ENCODE data around the gene MYO5A.

Gene MYO5A

DNA sequence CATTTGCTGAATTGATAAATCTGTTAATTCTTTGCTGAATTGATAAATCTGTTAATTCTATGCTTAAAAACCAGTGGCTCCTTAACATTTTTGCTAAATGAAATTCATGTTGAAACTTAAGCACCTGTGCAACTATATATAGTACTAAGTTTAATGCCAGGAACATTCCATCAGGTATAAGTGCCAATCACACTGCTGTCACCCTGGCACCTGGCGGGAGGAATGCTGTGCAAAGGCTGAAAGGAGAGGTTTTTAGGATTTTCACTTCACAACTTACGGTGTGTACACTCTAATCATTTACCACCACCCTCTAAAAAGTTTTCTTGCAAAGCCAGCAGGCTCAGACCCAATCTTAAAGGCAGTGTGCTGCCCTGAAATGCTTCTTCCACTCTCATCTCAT, 199.5 kb downstream of the MYO5A start:
- no peak for DNase-seq (ENCODE audit: low read depth)

DNA sequence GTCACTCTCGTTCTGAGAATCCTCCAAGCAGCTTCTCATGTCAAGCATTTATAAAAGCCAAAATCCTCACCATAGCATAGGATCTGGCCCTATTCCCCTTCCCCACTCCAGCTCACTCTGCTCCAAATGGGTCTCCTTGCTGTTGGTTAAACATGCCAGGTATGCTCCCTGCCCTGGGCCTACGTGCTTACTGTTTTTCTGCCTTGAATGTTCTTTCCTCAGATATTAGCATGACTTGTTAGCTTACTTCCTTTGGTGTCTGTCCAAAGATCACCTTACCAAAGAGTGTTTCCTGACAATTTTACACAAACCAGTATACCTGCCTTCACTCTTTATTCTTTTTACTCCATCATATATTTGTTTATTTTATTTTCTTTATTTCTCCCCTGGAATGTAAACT, 200.0 kb downstream of the MYO5A start:
- DNase-seq (ENCODE audit: low read depth): no peak

DNA sequence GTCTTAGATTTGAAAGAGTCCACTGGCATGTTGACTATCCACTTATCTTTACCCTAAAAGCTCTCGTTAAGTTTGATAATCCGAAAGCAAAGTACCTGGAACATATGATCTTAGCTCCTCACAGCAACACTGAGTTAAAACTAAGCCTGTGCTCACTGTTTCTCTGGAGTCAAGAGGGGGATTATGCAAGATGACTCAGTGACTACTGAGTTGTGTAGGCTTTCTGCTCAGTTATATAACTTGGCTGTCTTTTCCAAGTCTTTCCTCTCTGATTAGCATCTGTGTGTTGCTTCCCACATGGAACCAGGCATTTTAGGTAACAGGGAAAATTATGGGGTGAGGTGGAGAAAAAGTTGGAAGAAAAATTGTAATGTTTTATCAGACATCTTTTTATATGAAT, 201.9 kb downstream of the MYO5A start:
- DNase-seq (ENCODE audit: low read depth): no peak

DNA sequence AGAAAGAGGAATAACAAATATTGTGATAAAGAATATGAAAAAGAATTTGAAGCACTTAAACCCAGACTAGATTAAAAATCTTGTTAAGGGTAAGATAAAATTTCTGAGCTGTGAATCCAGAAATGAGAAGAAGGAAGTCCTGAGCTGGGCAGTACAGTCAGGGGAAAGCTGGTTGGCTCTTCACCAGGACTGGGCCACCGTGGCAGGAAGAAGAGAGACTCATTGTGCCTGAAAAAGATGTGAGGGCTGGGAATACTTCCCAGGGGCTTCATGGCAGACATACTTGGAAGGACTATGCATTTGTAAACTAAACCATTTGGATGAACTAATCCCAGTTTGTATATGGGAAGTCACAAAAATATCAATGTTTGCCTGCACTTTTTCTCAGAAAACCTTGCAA, 204.6 kb downstream of the MYO5A start:
- DNase-seq (ENCODE audit: low read depth): no peak

DNA sequence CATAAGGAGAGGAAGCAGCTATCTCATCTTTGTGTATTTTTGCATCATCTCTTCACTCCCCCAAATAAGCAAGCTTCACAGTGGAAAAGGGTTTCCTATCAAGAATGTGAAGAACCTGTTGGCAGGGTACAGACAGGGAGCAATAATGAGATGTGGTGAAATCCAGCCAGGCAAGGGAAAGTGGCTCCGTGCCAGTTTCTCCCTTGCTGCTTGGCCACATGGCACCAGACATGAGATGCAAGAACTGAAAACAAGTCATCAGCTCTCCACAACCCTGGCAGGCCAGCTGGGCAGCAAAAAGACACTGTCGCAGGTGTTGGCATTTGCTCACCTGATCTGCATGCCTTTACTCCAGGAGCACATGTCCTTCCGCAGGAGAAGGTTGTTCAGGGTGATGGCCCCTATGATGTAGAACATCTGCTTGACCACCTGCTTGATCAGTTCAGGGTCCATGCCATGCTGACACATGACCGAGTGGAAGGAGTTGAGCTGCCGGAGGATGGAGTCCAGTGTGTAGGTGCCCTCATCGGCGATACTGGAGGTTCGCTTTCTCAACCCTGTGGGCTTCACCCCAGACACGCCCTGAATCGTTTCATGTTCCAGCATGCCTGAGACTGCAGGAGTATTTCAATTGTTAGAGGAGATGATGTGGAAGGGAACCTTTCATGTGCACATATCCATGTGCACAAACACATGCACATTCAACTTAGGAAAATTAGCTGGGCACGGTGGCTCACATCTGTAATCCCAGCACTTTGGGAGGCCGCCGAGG, 209.8 kb downstream of the MYO5A start:
- no peak for DNase-seq (ENCODE audit: low read depth)

DNA sequence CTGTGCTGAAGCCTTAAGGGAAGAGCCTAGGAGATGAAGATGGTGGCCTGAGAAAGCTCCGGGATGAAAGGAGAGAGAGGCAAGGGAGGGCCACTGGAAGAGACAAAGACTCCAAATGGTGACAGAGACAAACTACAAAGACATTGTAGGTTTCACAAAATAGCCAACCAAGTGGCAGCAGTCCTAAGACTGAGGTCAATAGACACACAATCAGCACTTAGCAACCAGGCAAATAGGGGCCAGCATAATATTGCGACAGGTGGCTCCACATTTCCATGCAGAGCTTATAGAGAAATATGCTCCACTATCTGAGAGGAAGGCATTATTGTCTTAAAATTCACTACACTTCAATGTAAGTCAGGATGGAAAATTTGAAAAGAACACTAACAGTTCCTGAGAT, 211.0 kb downstream of the MYO5A start:
- no peak for DNase-seq (ENCODE audit: low read depth)

DNA sequence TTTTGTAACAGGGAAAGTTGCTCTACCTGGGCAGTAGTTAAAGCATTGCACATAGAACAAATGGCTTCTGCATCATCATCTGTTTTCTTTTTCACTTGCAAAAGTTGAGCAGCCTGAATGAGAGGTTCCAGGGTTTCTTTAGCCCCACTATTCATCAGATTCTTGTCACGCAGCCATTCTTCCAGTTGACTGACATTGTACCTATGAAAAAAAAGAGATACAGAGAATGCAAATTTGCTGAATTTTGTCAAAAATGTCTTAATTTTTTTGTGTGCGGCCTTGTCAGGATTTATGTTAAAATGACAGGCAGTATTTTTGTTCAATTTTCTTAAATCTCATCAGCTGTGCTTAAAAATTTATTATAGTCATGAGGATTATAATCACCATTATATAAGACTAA, 211.7 kb downstream of the MYO5A start:
- no peak for DNase-seq (ENCODE audit: low read depth)

DNA sequence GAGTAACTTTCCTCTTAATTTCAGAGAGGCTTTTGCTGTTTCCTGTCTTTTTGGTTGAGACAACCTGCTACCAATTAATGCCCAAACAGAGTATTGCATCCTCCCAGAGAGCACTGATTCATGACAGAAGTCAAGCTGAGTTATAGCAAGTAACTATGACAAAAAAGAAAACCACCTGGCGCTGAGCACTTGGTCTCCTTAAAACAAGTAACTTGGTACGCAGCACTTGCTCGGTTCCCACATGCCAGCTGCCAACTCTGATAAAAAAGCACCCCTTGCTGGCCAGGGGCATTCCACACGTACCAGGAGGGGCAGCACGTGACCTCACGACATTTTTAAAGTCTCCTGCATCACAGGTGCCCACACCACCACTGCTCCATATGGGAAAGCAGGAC, 219.5 kb downstream of the MYO5A start:
- no peak for DNase-seq (ENCODE audit: low read depth)

DNA sequence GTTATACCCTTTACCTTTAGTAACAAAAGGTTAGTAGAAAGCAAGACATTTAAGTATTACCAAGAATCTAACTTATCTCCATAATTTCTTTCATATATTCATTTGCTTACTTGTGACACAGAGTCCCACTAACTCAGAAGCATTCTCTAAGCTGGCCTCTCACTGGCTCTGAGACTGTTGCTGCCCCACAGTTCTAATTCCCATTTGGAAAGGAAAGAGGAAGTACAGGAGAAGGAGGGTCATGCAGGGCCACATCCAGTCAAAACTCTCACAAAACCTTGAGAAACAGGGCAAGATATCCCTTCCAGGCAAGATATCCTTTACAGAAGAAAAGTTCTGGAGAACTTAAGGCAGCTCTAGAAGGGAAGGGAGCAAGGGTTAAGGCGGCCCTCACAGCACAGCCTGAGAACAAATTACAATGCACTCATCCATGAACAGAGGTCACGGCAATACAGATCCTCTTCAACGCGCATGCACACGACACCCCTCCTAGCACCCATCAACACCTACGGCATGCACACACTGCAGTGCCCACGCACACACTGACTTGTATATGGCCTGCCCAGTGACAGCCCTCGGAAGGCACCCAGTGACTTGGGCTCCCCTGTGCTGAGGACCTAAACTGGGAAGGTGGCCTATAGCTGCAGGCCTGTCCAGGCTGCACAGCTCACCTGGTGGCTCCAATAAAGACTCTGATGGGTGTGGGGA, 220.1 kb downstream of the MYO5A start:
- no peak for DNase-seq (ENCODE audit: low read depth)

DNA sequence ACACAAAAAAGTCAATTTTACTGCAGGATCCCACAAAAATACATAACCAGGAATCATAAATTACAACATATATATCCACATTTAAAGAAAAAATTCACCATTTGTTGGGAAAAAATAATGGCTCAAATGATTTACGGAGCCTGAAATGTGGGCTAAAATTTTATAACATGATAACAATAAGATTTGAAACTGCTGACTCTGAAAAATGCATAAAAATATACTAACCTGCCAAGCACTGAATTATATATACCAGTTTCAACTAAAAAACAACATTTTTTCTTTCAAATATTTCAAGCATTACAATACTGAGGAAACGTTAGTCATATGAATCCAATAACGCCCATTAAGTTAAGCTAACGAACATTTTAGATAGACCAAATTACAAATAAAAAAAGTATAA, 220.8 kb downstream of the MYO5A start:
- no peak for DNase-seq (ENCODE audit: low read depth)

DNA sequence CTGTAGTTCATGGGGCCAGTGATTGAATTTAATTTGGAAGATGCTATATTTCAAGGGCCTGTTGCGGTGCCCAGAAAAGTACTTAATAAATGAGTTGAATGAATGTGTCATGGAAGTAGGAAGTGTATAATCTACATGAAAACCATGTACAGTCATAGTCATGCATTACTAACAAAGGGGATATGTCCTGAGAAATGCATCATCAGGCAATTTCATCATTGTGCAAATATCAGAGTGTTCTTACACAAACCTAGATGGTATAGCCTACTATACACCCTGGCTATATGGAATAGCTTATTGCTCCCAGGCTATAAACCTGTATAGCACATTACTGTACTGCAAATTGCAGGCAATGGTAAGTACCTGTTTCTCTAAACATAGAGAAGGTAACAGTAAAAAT, 222.4 kb downstream of the MYO5A start:
- no peak for DNase-seq (ENCODE audit: low read depth)

DNA sequence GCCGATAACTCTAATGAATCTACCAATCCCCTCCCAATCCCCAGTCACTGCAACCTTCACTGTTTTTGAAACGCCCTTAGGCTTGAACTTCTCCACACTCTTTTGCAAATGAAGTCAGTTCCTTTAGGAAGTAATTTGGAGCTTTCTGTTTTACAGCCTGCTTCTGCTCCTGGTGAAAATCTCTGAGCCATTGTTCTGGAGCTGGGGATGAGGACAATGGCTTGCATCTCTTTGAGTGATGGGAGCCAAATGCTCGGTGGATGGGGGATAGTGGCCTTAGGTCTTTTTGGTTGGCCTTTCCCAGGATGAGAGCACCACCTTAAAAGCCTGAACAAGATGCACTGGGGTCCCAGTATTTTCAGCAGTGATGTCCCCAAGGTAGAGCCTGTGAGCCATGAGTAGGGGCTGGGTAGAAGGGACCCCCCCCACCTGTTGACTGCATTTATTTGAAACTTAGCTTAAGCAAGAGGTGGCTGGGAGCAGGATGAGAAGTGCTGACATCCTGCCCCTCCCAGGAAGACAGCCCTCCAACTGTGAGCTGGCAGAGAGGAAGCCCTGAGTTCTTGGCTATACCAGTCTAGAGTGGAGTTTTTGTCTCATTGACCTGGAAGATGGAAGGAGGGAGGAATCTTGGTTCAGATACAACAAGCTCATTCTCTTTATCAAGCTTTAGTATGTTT, 225.4 kb downstream of the MYO5A start:
- no peak for DNase-seq (ENCODE audit: low read depth)

DNA sequence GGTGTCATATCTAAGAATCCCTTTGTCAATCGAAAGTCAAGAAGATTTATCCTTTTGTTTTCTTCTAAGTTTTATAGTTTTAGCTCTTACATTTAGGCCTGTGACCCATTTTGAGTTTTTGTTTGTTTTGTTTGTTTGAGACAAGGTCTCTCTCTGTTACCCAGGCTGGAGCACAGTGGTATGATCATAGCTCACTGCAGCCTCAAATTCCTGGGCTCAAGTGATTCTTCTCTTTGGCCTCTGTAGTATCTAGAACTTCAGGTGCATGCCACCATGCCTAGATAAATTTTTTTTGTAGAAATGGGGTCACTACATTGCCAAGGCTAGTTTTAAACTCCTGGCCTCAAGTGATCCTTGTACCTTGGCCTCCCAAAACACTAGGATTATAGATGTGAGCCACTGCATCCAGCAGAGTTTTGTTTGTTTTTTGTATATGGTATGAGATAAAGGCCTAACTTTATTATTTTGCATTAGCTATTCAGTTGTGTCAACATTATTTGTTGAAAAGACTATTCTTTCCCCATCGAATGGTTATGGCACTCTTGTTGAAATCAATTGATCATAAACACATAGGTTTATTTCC, 227.3 kb downstream of the MYO5A start:
- DNase-seq (ENCODE audit: low read depth): no peak

DNA sequence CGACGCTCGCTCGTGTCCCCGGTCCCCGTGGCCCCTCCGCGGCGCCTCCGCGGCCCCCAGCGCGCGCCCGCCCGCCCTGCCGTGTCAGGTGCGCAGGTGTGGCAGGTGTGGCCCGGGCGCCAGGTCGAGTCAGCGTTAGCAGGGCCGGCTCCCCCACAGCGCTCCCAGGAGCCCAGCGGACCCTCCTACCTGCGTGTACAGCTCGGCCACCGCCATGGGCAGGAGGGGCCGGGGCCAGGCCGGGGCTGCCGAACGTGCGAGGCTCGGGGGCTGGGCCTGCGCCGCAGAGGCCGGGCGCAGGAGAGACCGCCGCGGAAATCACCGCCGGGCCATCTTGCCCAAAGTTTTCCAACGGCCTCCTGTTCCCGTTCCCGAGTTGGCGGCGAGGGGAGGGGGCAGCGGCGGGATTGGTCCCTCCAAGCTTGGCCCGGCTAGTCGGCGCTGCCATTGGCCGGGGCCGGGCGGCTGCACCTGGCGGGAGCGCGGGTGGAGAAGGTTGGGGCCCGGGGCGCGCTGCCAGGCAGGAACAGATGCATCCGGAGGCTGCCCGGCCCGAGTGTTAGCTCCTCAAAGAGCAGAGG, 233.2 kb downstream of the MYO5A start, which contains the start of gene MYO5C:
Gene MYO5C (minus strand): TSS at position 384 of the 581 bp plus-strand sequence. CDS start 168 bp downstream, at position 216.
- no peak for DNase-seq (ENCODE audit: low read depth)

DNA sequence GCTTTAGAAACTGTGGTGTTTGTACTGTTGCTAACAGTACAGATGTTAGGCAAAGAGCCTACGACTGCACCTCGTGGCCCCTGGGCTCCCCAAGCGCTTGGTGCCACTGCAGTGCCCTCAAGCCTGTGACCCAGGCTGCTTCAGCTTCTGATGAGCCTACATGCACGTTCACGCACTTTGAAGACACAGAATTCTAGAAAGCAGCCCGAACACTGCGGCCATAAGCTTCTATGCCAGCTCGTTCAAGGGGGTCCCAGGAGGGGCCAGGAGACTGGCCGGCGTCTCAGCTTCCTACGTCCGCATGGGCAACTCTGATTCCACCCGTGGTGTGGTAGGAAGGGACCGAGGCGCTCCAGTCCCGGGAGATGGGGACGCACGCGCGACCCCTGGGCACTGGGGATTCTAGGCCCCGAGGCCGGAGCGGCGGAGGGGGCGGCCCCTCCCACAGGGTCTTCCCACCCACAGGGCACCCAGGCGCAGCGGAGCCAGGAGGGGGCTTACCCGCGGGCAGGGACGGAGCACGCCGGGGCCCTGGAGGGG, 233.7 kb downstream of the MYO5A start:
- no peak for DNase-seq (ENCODE audit: low read depth)

DNA sequence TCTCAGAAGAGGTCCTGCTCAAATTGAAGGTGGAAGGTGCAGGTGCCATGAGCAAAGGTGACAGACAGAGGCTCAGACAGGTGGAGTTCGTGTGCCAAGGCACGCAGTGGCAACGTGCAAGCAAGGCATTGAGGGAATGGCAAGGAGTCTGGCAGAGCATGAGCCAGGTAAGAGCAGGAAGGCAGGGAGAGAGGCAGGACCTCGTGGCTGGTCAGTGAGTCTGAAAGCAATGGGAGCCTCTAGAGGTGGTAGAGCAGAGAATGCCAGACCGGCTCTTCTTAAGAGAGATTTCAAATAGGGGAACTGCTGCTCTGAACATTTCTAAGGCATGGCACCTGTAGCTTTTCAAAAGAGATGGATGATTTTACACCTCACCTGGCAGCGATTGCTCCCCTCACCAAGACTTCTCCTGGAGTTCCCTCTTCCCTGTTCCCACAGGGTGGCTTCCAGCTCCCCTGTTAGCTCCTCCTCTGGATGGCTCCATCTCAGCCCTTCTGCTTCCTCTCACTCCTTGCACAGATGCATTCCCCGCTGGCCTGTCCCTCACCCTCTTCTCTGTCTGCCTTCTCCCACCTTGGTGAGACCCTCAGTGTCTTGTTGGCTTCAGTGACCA, 235.8 kb downstream of the MYO5A start:
- DNase-seq (ENCODE audit: low read depth): no peak

DNA sequence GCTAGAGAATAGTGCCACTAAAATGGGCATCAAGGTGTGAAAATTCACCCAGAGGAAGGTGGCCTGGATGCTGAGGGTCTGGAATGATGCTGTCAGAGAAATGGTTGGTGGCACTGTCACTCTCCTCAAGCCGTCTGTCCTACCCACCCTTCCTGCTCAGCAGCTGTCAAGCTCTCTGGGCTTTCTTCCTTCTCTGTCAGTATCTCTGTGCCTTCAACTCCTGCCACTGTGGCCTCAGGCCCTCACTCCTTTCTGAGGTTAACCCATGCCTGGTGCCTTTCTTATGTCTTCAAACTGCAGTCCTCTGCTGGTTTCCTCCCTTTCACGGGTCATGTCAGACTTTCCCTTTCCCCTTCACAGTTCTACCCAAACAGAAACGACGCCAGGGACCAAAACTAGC, 237.5 kb downstream of the MYO5A start:
- DNase-seq (ENCODE audit: low read depth): no peak

DNA sequence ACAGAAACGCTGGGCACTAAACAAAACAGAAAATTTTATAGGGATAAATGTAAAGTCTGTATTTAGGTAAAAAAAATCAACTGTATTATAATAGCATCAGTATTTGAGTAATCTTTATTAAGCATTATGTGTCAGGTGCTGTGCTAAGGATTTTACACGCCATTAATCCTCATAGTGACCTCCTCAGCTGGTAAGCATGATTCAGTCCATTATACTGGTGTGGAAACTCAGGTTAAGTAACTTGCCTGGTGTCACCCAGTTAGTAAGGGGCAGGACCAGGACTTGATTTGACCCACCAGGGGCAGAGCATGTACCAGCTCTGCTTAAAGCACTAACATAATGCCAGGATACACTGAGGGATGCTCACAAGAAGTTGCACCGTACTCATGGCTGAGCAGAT, 237.9 kb downstream of the MYO5A start:
- no peak for DNase-seq (ENCODE audit: low read depth)

DNA sequence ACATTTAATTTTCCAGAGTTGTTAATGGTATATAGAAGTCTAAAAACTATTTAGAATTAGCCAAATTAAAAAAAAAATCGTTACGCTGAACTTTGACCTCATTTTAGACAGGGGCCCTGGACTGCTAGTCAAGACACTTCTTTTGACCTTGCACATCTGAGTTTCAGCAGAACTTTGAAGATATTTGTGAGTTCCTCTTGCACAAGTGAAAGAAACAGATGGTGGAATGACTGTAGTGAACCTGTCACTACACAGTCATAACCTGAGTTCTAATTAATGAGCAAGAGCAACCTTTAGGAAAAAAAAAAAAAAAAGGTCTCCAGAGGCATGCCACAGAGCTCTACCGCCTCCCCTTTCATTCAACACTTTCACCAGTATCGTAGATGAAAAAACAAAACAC, 238.4 kb downstream of the MYO5A start:
- DNase-seq (ENCODE audit: low read depth): no peak

DNA sequence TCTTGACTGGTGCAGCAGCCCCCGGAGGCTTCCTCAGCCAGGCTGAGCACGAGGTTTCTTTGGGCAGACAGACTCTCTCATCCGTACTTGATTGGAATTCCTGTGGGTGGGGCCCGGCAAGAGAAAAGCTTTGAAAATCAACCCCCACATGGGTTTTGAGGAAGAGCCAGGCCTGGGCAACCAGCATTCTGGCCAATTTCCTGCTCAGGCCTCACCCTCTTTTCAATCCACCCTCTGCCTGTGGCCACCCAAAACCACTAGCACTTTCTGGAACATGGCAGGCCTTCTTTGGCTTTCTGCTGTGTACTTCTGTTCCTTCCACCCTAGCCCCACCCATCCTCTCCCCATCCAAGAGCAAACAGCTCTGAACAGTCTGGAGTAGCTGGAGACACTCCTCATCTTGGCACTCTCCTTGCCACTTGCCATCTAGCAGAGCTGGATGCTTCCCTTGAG, 239.0 kb downstream of the MYO5A start:
- DNase-seq (ENCODE audit: low read depth): no peak

DNA sequence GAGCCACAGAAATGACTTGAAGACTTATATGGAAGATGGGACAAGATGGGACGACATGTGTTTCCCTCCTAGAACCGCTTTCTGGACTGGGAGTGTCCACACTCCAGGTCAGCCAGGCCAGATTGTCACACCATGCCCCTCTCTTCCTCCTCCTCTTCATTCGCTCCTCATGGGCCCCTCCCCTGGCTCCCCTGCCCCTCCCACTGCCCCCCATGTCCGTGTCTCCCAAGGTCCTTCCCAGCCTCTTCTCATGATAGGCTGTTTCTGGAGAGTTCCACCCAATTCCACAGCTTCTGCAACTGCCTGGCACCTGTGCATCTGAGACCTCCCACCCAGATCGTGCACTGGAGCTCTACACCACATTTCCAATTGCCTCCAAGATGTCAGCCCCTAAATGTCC, 239.7 kb downstream of the MYO5A start:
- DNase-seq (ENCODE audit: low read depth): no peak
